Stimulated activated naive CD8-positive, alpha-beta T cell treated with anti-CD3 and anti-CD28 coated beads, Interleukin-15, amount 100 ng/mL, for 72 hours (primary cell): ENCODE measurements around the gene AHNAK.

Source experiments
- ATAC-seq: fragments of 150-1000 bp; cut with Tn5 transposase; 2 replicates; pipeline ENCODE4 v1.10.0; 2021; ENCODE audit warnings: mild to moderate bottlenecking, moderate library complexity
- DNase-seq, 2 donors: peaks; one replicate each; pipeline ENCODE4 v3.0.0; 2021 to 2022
- H3K27ac Mint-ChIP-seq, 2 donors: one replicate each; pipeline ENCODE4 v1.8.0; 2022; ENCODE audit warnings: mild to moderate bottlenecking in 2 of 2, mixed read lengths in 2 of 2, moderate library complexity in 2 of 2
- H3K27me3 Mint-ChIP-seq: one replicate; pipeline ENCODE4 v1.8.0; 2022; ENCODE audit warnings: mixed read lengths
- H3K4me1 Mint-ChIP-seq: one replicate; pipeline ENCODE4 v1.8.0; 2022; ENCODE audit warnings: mild to moderate bottlenecking, mixed read lengths
- H3K4me3 Mint-ChIP-seq, 2 donors: one replicate each; pipeline ENCODE4 v1.8.0; 2022; ENCODE audit warnings: mild to moderate bottlenecking in 2 of 2, mixed read lengths in 2 of 2, moderate library complexity in 1 of 2
- H3K9me3 Mint-ChIP-seq, 2 donors: one replicate each; pipeline ENCODE4 v1.8.0; 2022; ENCODE audit warnings: mixed read lengths in 2 of 2

Gene AHNAK

DNA sequence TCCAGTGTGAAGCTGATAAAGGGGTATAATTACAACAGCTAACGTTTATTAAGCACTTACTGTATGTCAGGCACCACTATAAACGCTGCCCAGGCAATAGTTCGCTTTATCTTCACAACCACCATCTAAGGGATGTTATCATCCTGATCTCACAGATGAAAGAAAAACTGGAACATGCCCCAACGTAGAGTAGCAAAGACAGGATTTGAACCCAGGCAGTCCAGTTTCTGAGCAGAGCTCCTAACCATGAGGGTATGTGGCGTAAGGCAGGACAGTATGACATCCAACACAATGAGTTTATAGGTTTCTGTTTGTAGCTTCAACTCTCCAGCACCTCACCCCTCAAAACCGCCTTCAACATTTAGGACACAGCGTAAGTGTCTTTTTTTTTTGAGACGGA lies 59.5 kb downstream of the AHNAK start:
- Mint-ChIP-seq H3K4me1 (peaks cover 6% of the 10 kb centered on the region), H3K9me3 (no peaks in the 10 kb centered on the region), H3K27ac (no peak overlapping the region), H3K4me3 (no peak overlapping the region), H3K27me3 (no peaks in the 10 kb centered on the region)
- DNase-seq (no peak), ATAC-seq (no peak)

DNA sequence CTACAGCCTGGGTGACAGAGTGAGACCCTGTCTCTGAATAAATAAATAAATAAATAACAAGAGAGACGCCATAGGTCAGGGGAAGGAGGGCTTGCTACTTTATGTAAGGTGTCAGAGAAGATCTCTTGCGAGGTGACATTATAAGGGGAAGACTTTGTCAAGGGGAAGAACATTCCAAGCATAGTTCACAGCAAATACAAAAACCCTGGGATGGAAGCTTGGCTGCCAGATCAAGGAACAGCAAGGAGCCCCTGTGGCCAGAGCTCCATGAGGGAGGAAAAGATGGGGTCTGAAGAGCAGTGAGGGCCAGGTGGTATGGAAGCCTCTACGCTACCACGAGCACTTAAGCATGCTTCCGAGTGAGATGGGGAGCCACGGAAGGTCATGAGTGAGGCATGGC lies 62.3 kb downstream of the AHNAK start:
- DNase-seq (no peak), ATAC-seq (no peak)
- Mint-ChIP-seq H3K4me1 (peaks cover 6% of the 10 kb centered on the region), H3K27me3 (no peaks in the 10 kb centered on the region), H3K4me3 (no peak overlapping the region), H3K9me3 (no peaks in the 10 kb centered on the region), H3K27ac (no peak overlapping the region)

DNA sequence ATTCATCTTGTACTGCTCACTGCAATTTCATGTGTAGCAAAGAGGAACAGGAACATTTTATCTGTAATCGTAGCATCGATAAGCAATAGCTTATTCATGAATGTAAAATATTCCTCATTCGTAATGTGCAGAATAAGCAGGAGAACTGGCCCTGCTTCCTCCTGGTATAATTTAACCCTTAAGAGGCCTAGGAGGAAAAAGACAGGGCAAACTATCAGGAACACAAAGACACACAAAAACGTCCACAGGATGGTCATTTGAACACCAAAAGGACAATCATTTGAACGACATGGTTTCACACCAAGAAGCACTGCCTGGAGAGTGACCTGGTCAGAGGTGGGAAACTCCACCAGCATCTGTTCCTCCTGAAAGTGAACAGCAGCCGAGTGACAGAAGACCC lies 63.9 kb downstream of the AHNAK start:
- peaks cover 6% of the 10 kb centered on the region for H3K4me1 Mint-ChIP-seq
- no peaks in the 10 kb centered on the region for H3K27me3 Mint-ChIP-seq
- H3K27ac Mint-ChIP-seq, result no peak overlapping the region
- no peaks in the 10 kb centered on the region for H3K9me3 Mint-ChIP-seq
- no peak overlapping the region for H3K4me3 Mint-ChIP-seq
- no peak for DNase-seq
- no peak for ATAC-seq

DNA sequence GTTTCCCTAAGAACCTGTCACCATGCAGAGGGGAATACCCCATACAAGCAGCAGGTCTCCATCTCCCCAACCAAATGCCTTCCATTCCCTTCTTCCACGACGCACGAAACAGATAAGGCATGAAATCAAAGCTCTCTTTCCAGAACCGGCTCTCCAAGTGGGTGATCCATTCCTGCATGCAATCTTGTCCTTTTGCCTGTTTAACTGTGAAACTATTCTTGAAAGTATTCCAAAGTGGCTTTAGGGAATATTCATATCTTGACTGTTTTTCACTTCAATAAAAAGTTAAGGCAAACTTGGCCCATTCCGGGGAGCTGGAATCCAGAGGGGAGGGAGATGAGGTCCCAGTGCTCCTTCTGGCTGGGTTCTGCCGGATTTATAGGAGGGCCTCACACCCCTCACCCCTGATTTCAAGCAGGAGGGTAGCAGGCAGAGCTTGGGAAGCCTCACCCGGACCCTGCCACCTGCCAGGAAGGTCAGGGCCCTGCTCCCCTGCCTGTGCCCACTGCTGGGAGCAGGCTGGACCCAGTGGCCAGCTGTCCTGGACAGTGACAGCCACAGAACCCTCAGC lies 66.9 kb downstream of the AHNAK start:
- H3K4me3 Mint-ChIP-seq, result no peak overlapping the region
- H3K27ac Mint-ChIP-seq, result no peak overlapping the region
- no peaks in the 10 kb centered on the region for H3K9me3 Mint-ChIP-seq
- DNase-seq (no peak), ATAC-seq (no peak)
- H3K27me3 Mint-ChIP-seq, result no peaks in the 10 kb centered on the region
- H3K4me1 Mint-ChIP-seq, result no peaks in the 10 kb centered on the region

DNA sequence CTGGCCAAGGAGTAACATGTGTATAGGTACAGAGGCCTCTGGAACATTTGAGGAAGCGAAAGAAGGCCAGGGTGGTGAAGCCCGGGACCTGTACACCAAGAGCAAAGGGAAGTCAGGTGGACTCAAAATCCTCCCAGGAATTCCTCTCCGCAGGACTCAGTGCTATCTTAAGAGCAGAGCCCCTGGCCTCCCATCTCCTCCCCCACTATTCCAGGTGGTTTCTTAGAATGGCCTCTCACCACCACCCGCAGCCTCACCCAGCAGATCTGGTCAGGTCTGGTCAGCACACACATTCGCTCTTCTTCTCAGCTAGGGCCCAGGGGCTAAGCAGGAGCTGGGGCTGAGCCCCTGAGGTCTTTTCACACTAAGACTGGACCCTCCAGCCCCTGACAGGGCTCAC lies 68.7 kb downstream of the AHNAK start:
- Mint-ChIP-seq H3K27ac (no peak overlapping the region), H3K4me1 (no peaks in the 10 kb centered on the region), H3K27me3 (no peaks in the 10 kb centered on the region), H3K9me3 (no peaks in the 10 kb centered on the region), H3K4me3 (no peak overlapping the region)
- no peak for ATAC-seq
- no peak for DNase-seq

DNA sequence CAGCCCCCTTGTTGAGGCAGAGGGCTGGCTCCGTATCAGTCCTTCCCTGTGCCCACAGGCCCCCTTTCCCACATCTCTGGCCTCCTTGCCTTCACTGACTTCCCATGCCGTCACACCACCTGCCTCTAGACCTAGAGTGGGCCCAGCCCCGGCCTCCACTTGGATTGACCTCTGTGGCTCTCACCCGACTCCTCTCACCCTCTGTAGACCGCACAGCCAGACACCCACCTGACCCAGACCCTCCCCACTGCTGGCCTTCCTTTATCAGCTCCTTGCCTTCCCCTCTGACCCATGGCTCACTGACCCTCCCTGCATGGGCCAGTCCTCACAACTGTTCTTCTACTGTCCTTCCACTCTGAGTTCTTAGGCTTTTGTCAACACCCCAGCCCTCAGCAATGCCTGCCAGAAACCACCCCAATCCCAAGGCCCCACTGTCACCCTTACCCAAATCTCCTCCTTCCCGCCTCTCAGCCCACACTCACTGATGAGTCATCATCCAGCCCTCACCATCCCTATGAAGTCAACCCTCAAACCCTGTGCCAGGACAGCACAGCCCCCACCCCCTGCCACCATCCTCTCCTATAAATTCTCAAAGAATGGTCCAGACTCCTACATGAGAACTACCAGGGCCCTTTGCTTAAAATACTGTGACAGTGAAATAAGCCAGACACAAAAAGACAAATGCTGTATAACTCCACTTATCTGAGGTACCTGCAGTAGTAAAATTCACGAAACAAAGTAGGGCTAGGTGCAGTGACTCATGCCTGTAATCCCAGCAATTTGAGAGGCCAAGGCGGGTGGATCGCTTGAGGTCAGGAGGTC lies 74.3 kb downstream of the AHNAK start:
- Mint-ChIP-seq H3K4me3 (no peak overlapping the region), H3K9me3 (no peaks in the 10 kb centered on the region), H3K27ac (peak overlapping the region in 1 of 2 donors; percentile 19), H3K27me3 (no peaks in the 10 kb centered on the region), H3K4me1 (peaks cover 8% of the 10 kb centered on the region)
- DNase-seq, result no peak
- ATAC-seq, result no peak

DNA sequence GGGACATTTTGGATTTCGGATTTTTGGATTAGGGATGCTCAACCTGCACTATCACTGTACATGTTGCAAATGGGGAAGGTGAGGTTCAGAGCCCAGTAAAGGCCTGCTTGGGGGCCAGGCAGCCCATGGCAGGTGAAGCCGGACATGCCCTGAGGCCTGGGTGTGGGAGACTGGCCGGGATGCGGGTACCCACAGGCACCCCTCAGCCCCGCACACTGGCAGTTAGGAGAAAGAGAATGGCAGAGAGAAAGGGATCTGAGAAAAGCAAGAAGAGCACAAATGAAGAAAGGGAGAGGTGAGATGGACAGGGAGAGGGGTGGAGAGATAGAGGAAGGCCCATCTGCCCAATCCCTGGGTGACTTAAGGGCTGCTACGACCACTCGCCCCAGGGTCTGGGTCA lies 75.0 kb downstream of the AHNAK start:
- Mint-ChIP-seq H3K4me1 (peaks cover 8% of the 10 kb centered on the region), H3K27ac (peak overlapping the region in 1 of 2 donors; percentile 86), H3K27me3 (no peaks in the 10 kb centered on the region), H3K9me3 (no peaks in the 10 kb centered on the region), H3K4me3 (no peak overlapping the region)
- DNase-seq (no peak), ATAC-seq (no peak)

DNA sequence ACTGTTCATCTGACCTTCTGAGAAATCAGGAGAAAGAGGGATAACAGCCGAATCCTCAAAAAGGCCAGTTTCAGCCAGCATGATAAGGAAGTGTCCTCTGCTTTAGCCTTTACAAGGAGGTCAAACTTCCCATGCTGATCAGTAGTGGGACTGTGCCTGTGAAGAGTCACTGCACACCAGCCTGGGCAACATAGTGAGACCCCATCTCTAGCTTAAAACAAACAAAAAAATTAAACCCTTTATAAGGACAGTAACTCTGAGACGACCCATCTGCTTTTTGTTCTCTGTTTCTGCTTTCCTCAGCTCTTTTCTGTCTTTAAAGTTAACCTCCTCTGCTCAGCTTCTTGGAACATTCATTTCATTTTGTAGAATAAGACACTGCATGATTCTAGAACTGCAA lies 78.0 kb downstream of the AHNAK start:
- Mint-ChIP-seq H3K4me1 (peaks cover 8% of the 10 kb centered on the region), H3K27ac (no peak overlapping the region), H3K9me3 (no peaks in the 10 kb centered on the region), H3K4me3 (no peak overlapping the region), H3K27me3 (no peaks in the 10 kb centered on the region)
- no peak for DNase-seq
- no peak for ATAC-seq

DNA sequence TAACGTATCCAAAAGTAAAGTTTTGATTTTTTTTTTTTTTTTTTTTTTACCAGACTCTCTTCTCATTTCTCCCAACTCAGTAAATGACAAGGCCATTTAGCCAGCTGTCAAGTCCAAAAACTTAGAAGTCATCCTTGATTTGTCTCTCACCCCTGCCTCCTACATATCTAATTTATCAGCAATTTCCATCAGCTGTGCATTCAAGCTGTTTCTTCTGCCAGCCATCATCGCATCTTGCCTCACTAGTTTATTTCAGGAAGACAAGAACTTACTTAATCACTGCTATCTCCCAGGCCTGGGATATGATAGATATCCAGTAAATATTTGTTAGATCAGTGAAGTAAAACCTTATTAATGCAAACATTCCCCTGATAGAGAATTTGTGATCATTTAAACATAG lies 80.2 kb downstream of the AHNAK start:
- no peak for ATAC-seq
- H3K4me3 Mint-ChIP-seq, result no peak overlapping the region
- H3K4me1 Mint-ChIP-seq, result no peaks in the 10 kb centered on the region
- no peak for DNase-seq
- no peaks in the 10 kb centered on the region for H3K27me3 Mint-ChIP-seq
- H3K9me3 Mint-ChIP-seq, result no peaks in the 10 kb centered on the region
- no peak overlapping the region for H3K27ac Mint-ChIP-seq

DNA sequence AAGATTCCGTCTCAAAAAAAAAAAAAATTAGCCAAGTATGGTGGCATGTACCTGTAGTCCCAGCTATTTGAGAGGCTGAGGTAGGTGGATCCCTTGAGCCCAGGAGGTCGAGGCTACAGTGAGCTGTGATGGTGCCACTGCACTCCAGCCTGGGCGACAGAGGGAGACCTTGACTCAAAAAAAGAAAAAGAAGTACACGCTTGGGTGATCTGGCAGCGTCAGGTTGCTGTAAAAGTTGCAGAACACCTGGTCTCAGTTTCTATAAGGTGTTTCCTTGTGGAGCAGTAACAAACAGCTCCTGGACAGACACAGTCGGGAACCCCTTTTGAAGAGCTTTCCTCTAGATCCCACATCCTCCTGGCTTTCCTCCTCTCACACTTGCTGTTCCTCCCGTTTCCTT lies 82.0 kb downstream of the AHNAK start:
- Mint-ChIP-seq H3K27me3 (no peaks in the 10 kb centered on the region), H3K27ac (peak overlapping the region in 1 of 2 donors; percentile 37), H3K4me1 (no peaks in the 10 kb centered on the region), H3K4me3 (no peak overlapping the region), H3K9me3 (no peaks in the 10 kb centered on the region)
- ATAC-seq, result no peak
- DNase-seq, result no peak

DNA sequence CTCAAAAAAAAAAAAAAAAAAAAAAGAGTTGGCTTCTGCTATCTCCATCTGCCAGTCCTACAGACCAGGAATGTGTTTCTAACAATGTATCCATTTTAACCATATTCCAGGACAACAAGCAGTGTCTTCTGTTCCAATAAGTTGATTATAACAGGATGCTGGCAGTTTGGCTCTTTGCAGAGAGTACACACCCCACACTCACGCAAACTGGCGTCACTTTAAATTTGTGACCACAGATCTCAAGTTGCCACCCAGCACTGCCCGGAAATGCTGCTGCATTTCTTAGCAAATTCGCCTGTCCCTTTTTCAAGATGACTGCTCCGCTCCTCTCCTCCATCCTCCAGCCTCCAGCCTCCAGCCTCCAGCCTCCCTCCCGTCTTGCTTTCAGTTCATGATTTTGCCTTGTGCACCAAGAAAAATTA lies 83.5 kb downstream of the AHNAK start:
- Mint-ChIP-seq H3K9me3 (no peaks in the 10 kb centered on the region), H3K4me1 (no peaks in the 10 kb centered on the region), H3K27me3 (no peaks in the 10 kb centered on the region), H3K4me3 (no peak overlapping the region), H3K27ac (peak overlapping the region in 1 of 2 donors; percentile 48)
- ATAC-seq, result no peak
- DNase-seq, result no peak

DNA sequence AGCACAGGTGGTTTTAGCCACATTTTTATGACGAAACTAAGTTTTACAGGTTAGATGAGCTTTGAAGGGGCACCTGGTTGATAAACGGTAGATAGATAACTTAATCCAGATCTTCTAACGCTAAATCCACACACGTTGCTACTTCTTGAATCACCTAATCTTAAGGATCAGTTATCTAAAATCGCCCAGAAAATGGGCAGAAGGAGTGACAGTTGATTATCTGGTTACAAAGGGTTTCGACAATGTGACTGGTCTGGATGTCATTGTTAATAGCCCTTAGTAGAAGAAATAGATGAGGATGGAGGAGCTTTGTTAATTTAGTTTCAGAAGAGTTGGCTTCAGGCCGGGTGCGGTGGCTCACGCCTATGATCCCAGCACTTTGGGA lies 84.1 kb downstream of the AHNAK start:
- DNase-seq (no peak), ATAC-seq (no peak)
- Mint-ChIP-seq H3K27ac (no peak overlapping the region), H3K27me3 (no peaks in the 10 kb centered on the region), H3K9me3 (no peaks in the 10 kb centered on the region), H3K4me1 (no peaks in the 10 kb centered on the region), H3K4me3 (no peak overlapping the region)

DNA sequence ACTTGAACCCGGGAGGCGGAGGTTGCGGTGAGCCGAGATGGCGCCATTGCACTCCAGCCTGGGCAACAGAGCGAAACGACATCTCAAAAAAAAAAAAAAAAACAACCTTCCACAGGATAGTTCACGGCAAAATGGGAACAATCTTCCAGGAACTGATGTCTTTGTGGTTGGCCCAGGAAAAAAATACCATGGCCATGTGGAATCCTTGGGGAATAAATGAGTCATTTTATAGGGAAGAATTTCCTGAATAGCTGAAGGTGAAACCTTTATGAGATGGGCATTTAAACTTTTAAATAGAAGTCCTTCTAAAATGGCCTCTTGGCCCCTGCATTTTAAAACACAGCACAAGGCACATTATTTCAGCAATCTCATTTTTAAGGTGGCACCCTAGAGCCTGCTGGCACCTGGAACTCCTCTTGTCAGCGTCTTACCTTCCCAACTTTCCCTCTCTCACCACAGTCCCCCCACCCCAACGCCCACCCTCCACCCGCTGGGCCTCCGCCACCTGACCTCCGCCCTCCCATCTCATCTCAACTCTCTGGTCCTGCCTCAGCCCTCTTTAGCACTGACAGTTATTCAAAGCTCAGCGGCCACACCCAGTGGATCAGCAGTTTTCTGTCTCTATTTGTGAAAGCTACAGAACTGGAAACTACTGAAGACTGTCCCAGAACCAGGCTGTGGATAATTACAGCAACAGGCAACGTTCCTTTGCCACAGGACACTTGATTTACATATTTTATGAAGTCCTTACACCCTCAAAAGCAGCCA lies 84.7 kb downstream of the AHNAK start:
- H3K27me3 Mint-ChIP-seq, result no peaks in the 10 kb centered on the region
- no peaks in the 10 kb centered on the region for H3K9me3 Mint-ChIP-seq
- ATAC-seq (no peak), DNase-seq (no peak)
- H3K4me1 Mint-ChIP-seq, result no peaks in the 10 kb centered on the region
- peak overlapping the region in 1 of 2 donors; percentile 34 for H3K27ac Mint-ChIP-seq
- H3K4me3 Mint-ChIP-seq, result no peak overlapping the region

DNA sequence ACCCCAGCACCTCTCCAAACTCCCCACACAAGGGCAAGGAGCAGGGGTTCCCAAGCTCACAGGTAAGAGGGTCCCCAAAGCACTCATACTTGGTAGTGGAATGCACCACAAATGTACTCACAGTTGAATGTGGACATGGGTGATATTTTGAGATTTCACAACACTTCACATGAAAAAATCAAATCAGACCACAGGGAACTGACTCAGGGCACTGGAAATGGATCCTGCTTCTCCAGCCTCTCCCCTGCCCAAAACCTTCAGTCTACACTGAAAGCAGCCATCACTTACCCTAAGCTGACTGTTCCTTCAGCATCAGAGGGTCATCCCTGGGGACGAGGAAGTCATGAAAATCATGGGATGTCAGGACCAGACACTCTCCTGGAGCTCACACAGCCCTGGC lies 87.5 kb downstream of the AHNAK start:
- Mint-ChIP-seq H3K27me3 (no peaks in the 10 kb centered on the region), H3K27ac (no peak overlapping the region), H3K9me3 (no peaks in the 10 kb centered on the region), H3K4me3 (no peak overlapping the region), H3K4me1 (no peaks in the 10 kb centered on the region)
- DNase-seq (no peak), ATAC-seq (no peak)

DNA sequence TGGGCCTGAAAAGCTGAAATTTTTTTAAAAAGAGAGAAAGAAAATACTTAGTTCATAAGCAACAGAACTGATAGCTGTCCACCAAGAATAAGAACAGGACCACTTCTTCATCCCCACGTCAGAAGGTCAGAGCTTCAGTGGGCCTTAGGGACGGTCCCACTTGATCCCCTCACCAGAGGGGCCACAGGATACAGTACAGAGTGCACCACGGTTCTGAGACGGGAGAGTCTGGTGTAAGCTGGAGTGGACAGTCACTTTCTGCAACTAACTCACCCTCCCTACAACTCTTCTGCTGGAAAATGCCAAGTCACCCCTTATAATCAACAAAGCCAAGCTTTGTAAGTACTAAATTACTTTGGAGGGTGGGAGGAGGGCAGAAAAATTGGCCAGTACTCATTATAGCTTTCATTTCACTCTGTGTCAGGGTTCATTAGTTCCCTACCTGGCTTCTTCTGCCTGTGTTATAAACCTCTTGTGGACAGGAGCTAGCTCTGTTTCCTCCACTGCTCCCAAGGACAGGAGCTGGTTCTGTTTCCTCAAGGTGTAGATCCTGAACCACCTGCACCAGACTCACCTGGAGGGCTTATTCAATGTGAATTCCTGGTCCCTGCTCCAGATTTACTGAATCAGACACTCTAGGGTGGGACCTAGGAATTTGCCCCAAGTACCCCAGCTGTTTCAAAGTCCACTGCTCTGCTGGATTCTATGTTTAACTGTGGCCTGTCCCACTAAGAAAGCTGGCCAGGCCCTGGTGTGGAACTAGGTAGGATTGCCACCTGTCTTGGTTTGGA lies 88.2 kb downstream of the AHNAK start:
- DNase-seq (no peak), ATAC-seq (no peak)
- Mint-ChIP-seq H3K9me3 (no peaks in the 10 kb centered on the region), H3K27ac (no peak overlapping the region), H3K4me3 (no peak overlapping the region), H3K27me3 (no peaks in the 10 kb centered on the region), H3K4me1 (no peaks in the 10 kb centered on the region)

DNA sequence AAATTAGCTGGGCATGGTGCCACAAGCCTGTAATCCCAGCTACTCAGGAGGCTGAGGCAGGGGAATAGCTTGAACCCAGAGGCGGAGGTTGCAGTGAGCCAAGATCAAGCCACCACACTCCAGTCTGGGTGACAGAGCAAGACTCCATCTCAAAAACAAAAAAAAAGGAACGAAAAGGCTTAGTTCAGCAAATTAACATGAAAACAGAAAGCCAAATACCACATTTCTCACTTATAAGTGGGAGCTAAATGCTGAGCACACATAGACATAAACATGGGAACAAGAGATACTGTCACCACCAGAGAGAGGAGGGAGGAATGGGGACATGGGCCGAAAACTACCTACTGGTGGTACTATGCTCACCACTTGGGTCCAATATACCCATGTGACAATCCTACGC lies 89.1 kb downstream of the AHNAK start:
- no peaks in the 10 kb centered on the region for H3K9me3 Mint-ChIP-seq
- DNase-seq (no peak), ATAC-seq (no peak)
- H3K27ac Mint-ChIP-seq, result no peak overlapping the region
- no peaks in the 10 kb centered on the region for H3K27me3 Mint-ChIP-seq
- no peaks in the 10 kb centered on the region for H3K4me1 Mint-ChIP-seq
- no peak overlapping the region for H3K4me3 Mint-ChIP-seq
